ENCODE measurements around the gene CARMIL3. TPM values are rescaled to one million over a fixed set of nuclear protein-coding genes. Genes with fewer than 3 reads are reported as not detected.

The CARMIL3 gene
- total and polyA plus RNA-seq, 2 of the 8 experiments (the other 6 are each of a cell fraction or from before 2014, with no cell fraction given): 6.0 to 9.0 TPM

- H3K36me3 ChIP-seq (ENCODE audit: control insufficient read depth in 2 of 4, insufficient read depth in 4 of 4, low read length in 3 of 4): no peaks in the 10 kb centered on the region
- no peaks in the 10 kb centered on the region for H4K20me1 ChIP-seq (replicated peaks in 1 of 2; ENCODE audit: control insufficient read depth in 1 of 2, insufficient read depth in 2 of 2, low read length in 2 of 2)
- no peak overlapping the region for H4K91ac ChIP-seq (replicated peaks; ENCODE audit: insufficient read length, low read length)
- no peak overlapping the region for H2BK12ac ChIP-seq (ENCODE audit: low read depth, low read length)
- no peak overlapping the region for H2BK5ac ChIP-seq (ENCODE audit: low read depth, low read length)
- no peak overlapping the region for H2BK15ac ChIP-seq (ENCODE audit: low read length)
- H3K18ac ChIP-seq (ENCODE audit: extremely low read depth, low read length): no peak overlapping the region
- H3K27me3 ChIP-seq (replicated peaks in 1 of 4; ENCODE audit: control insufficient read depth in 3 of 4, extremely low read depth in 1 of 4, insufficient read depth in 3 of 4, low read length in 3 of 4): no peaks in the 10 kb centered on the region
- H3K4me3 ChIP-seq (ENCODE audit: extremely low read depth in 1 of 4, insufficient read depth in 2 of 4, low read depth in 3 of 4, low read length in 4 of 4): no peak overlapping the region
- no peak overlapping the region for H2BK120ac ChIP-seq (replicated peaks; ENCODE audit: low read depth, low read length)
- no peak overlapping the region for H2AFZ ChIP-seq (ENCODE audit: low read length)
- no peak for FAIRE-seq
- 86% methylated on average over 1 of the region's 1 CpG; no CpG with 5 or more reads in 1 of the 2 experiments for WGBS, 2 experiments (ENCODE audit: extremely low coverage in 1 of 2, insufficient coverage in 1 of 2, insufficient read length in 1 of 2, insufficient replicate concordance in 2 of 2, low coverage in 1 of 2, low lambda C conversion rate in 2 of 2, missing lambda C conversion rate in 1 of 2)
- no peak overlapping the region for H4K5ac ChIP-seq (ENCODE audit: insufficient read length, low read depth, low read length)
- no peak for DNase-seq (ENCODE audit: low read depth in 1 of 2, low spot score in 2 of 2)
- no peaks in the 10 kb centered on the region; a peak in 1 of 7 replicates for H3K4me1 ChIP-seq (replicated peaks in 1 of 4; ENCODE audit: control insufficient read depth in 3 of 4, insufficient read depth in 4 of 4, low read length in 3 of 4)
- H3K79me2 ChIP-seq (ENCODE audit: control insufficient read depth in 1 of 2, insufficient read depth in 2 of 2, low read length in 2 of 2): no peaks in the 10 kb centered on the region; a peak in 1 of 4 replicates
- no peak overlapping the region for H3K56ac ChIP-seq (replicated peaks; ENCODE audit: insufficient read length, low read depth, low read length)
- no peaks in the 10 kb centered on the region for H3K9me3 ChIP-seq (ENCODE audit: insufficient read depth in 2 of 2, low read depth in 1 of 2, low read length in 1 of 2)
- no peak overlapping the region for H2BK20ac ChIP-seq (ENCODE audit: low read length)
- no peak overlapping the region for H3K27ac ChIP-seq (ENCODE audit: low read depth, low read length)
- H3K23ac ChIP-seq (ENCODE audit: insufficient read length): no peak overlapping the region
- H3K79me1 ChIP-seq (ENCODE audit: low read depth, low read length): 0 out of 2 replicates have a peak, but pooled peaks cover 2% of the 10 kb centered on the region
- H4K8ac ChIP-seq (ENCODE audit: extremely low read depth, insufficient read depth, low read length): no peak overlapping the region
- ChIA-PET CTCF (ENCODE audit: partially characterized antibody) (interaction anchor here (0.7 to 12.2 kb wide), 20 partner anchors 17 to 479 kb away, joined by 3 to 160 read pairs (median 4); partner anchors contain the start of genes CARMIL3, CIDEB, IRF9 and PCK2), POLR2A (ENCODE audit: partially characterized antibody) (interaction anchor here (0.8 to 23.9 kb wide), 9 partner anchors 8 to 122 kb away, joined by 3 to 626 read pairs (median 4); partner anchors contain the start of genes CPNE6, DHRS4L2, EMC9 and PCK2)
- H3K4ac ChIP-seq (replicated peaks; ENCODE audit: insufficient read length, low read depth, low read length): no peak overlapping the region
- H3K14ac ChIP-seq (ENCODE audit: insufficient read length): no peak overlapping the region
- peaks cover 5% of the 10 kb centered on the region for H3K23me2 ChIP-seq (ENCODE audit: low read depth, low read length)
- no peak overlapping the region for H2AK5ac ChIP-seq (ENCODE audit: low read depth, low read length)
- no peak overlapping the region for H3K9ac ChIP-seq (replicated peaks in 1 of 4; ENCODE audit: extremely low read depth in 1 of 4, low read depth in 3 of 4, low read length in 3 of 4)
- H3K4me2 ChIP-seq (ENCODE audit: insufficient read depth in 1 of 2, low read depth in 2 of 2, low read length in 2 of 2): no peak overlapping the region
- TF ChIP-seq POU5F1 (IDR thresholded peaks at IDR 0.05; ENCODE audit: low read depth, low read length) (no peak), BCL11A (IDR thresholded peaks at IDR 0.05; ENCODE audit: low read depth in 2 of 2, low read length in 2 of 2) (no peak), YY1 (IDR thresholded peaks at IDR 0.05; ENCODE audit: low read depth, low read length) (no peak), SIRT6 (IDR thresholded peaks at IDR 0.05; ENCODE audit: low read length) (no peak), KDM4A (IDR thresholded peaks at IDR 0.05; ENCODE audit: low read depth, low read length, severe bottlenecking) (no peak), NANOG (IDR thresholded peaks at IDR 0.05; ENCODE audit: insufficient read depth, low read depth, low read length, poor library complexity, severe bottlenecking) (no peak), CTBP2 (IDR thresholded peaks at IDR 0.05; ENCODE audit: borderline replicate concordance, insufficient read depth, insufficient read length, low read length) (no peak), RNF2 (IDR thresholded peaks at IDR 0.05; ENCODE audit: borderline replicate concordance, low read depth, low read length, missing control alignments, poor library complexity, severe bottlenecking) (no peak), USF2 (IDR thresholded peaks at IDR 0.05; ENCODE audit: low read length) (no peak), POLR2A (IDR thresholded peaks at IDR 0.05; ENCODE audit: control extremely low read depth in 1 of 2, low read depth in 2 of 2, low read length in 2 of 2) (no peak), SP4 (IDR thresholded peaks at IDR 0.05; ENCODE audit: low read length) (no peak), MAX (IDR thresholded peaks at IDR 0.05) (no peak), PHF8 (conservative IDR thresholded peaks at IDR 0.05; ENCODE audit: low read depth, low read length) (no peak)
Observed at GRCh38 chr14:24110523-24110922, 58.7 kb downstream of the CARMIL3 start.

Measured in H1 (cell line).